Measurements from ENCODE around the gene CTNNA3.

GRCh38 chr10:67664942-67665341 is 31.1 kb downstream of the CTNNA3 start:
- TF ChIP-seq CTCF (IDR thresholded peaks at IDR 0.05), result no peak
- no peak for TF ChIP-seq POLR2A (IDR thresholded peaks at IDR 0.05)

Measured in right lobe of liver (tissue), 4 donors.